Endothelial cell of umbilical vein (primary cell): ENCODE results near the gene TNFAIP8L1. TPM values are rescaled to one million over a fixed set of nuclear protein-coding genes. Genes with fewer than 3 reads are reported as not detected.

Experiments
- BruUV-seq: library from RNA; stranded (reverse); fragments of 400-500 nt; replicated peaks from 2 replicates; lab custom pipeline; 2021; lab: Mats Ljungman, UMichigan
- CTCF ChIA-PET: fragments of 300-600, 350-600 bp; sonication (Branson Sonifier 250); formaldehyde crosslinking; loops from one replicate; lab custom pipeline; 2021; ENCODE audit warnings: antibody characterized with exemption, inconsistent platforms; lab: Charles Lee
- POLR2A ChIA-PET: fragments of 300-600, 350-600 bp; sonication (Branson Sonifier 250); formaldehyde crosslinking; loops from one replicate; lab custom pipeline; 2021; ENCODE audit warnings: antibody characterized with exemption, inconsistent platforms; lab: Charles Lee
- DNase-seq: peaks from one replicate; pipeline ENCODE4 v3.0.0-alpha.2; 2011; ENCODE audit warnings: low read depth, low spot score
- FAIRE-seq: peaks from 2 replicates; lab custom pipeline; 2011; peaks lifted over from hg19 to GRCh38; lab: Jason Lieb, UNC
- H2AFZ ChIP-seq: 2 replicates; pipeline ENCODE4 v1.6.0; 2012; ENCODE audit warnings: low read depth, low read length, control low read depth, inconsistent platforms
- H3K27ac ChIP-seq: 2 replicates; pipeline ENCODE4 v1.5.1; 2011; ENCODE audit warnings: low read depth, mild to moderate bottlenecking, control low read depth, low read length, moderate library complexity; ENCODE audit not compliant: insufficient read depth
- H3K27me3 ChIP-seq, 2 experiments: 2 replicates each; pipeline versions ENCODE4 v1.6.0 to v1.6.1; 2011; ENCODE audit warnings: low read length in 2 of 2, mixed read lengths in 1 of 2; ENCODE audit not compliant: control insufficient read depth in 2 of 2, insufficient read depth in 2 of 2
- H3K36me3 ChIP-seq, 2 experiments: 2 replicates in 1 of 2; 3 replicates in 1 of 2; pipeline ENCODE4 v1.5.1; 2011; ENCODE audit warnings: low read length in 2 of 2, mild to moderate bottlenecking in 1 of 2, moderate library complexity in 1 of 2; ENCODE audit not compliant: control insufficient read depth in 2 of 2, insufficient read depth in 2 of 2; ENCODE audit errors: extremely low read depth in 1 of 2
- H3K4me1 ChIP-seq: 3 replicates; pipeline ENCODE4 v1.5.1; 2011; ENCODE audit warnings: mild to moderate bottlenecking, low read length; ENCODE audit not compliant: control insufficient read depth, insufficient read depth; ENCODE audit errors: extremely low read depth
- H3K4me2 ChIP-seq: 2 replicates; pipeline ENCODE4 v1.6.1; 2011; ENCODE audit warnings: low read length, control low read depth, mixed read lengths; ENCODE audit not compliant: insufficient read depth
- H3K4me3 ChIP-seq, 3 experiments: fragments of 200-600 bp in 1 of 3; sonication (generic), shearing (Covaris generic) in 1 of 3; replicated peaks in 1 of 3; 2 replicates each; pipeline ENCODE4 v1.5.1; 2011 to 2016; ENCODE audit warnings: control low read depth in 3 of 3, low read length in 3 of 3, mild to moderate bottlenecking in 2 of 3, inconsistent platforms in 1 of 3, low read depth in 1 of 3, moderate library complexity in 1 of 3; ENCODE audit not compliant: insufficient read depth in 1 of 3
- H3K79me2 ChIP-seq: 2 replicates; pipeline ENCODE4 v1.6.0; 2012; ENCODE audit warnings: low read length, inconsistent platforms; ENCODE audit not compliant: control insufficient read depth, insufficient read depth
- H3K9ac ChIP-seq: replicated peaks from 2 replicates; pipeline ENCODE3; 2011; ENCODE audit warnings: low read length, control low read depth; ENCODE audit not compliant: insufficient read depth; ENCODE audit errors: extremely low read depth
- H3K9me1 ChIP-seq: replicated peaks from 3 replicates; pipeline ENCODE4 v1.6.0; 2011; ENCODE audit warnings: mild to moderate bottlenecking, low read length; ENCODE audit not compliant: control insufficient read depth, insufficient read depth; ENCODE audit errors: extremely low read depth
- H3K9me3 ChIP-seq: replicated peaks from 2 replicates; pipeline ENCODE4 v1.5.1; 2012; ENCODE audit warnings: low read length, inconsistent platforms; ENCODE audit not compliant: control insufficient read depth, insufficient read depth
- H4K20me1 ChIP-seq: replicated peaks from 2 replicates; pipeline ENCODE3; 2011; ENCODE audit warnings: mild to moderate bottlenecking, low read length; ENCODE audit not compliant: control insufficient read depth, insufficient read depth; ENCODE audit errors: extremely low read depth
- CTCF ChIP-seq, 2 donors: IDR thresholded peaks; 1 replicate in 1 of 2; 2 replicates in 1 of 2; pipeline ENCODE4 v1.5.1; 2011; ENCODE audit warnings: low read length in 2 of 2, mild to moderate bottlenecking in 2 of 2, moderate library complexity in 2 of 2, control low read depth in 1 of 2, inconsistent platforms in 1 of 2, low read depth in 1 of 2; ENCODE audit not compliant: insufficient read depth in 1 of 2; ENCODE audit errors: extremely low read depth in 1 of 2
- FOS ChIP-seq: IDR thresholded peaks from 2 replicates; pipeline ENCODE4 v1.6.1; 2011; ENCODE audit warnings: mild to moderate bottlenecking, low read length, moderate library complexity, borderline replicate concordance; ENCODE audit not compliant: insufficient read depth
- GATA2 ChIP-seq: IDR thresholded peaks from 2 replicates; pipeline ENCODE4 v1.7.0; 2011; ENCODE audit warnings: low read depth, mild to moderate bottlenecking, moderate library complexity, mixed read lengths, low read length; ENCODE audit not compliant: insufficient read length, insufficient read depth
- JUN ChIP-seq: IDR thresholded peaks from 2 replicates; pipeline ENCODE4 v1.6.1; 2011; ENCODE audit warnings: borderline replicate concordance, low read depth; ENCODE audit not compliant: insufficient read length, insufficient read depth
- MAX ChIP-seq: IDR thresholded peaks from 2 replicates; pipeline ENCODE4 v1.6.1; 2011; ENCODE audit not compliant: insufficient read depth, insufficient read length
- MYC ChIP-seq: IDR thresholded peaks from one replicate; pipeline ENCODE4 v1.6.1; 2011; ENCODE audit warnings: mild to moderate bottlenecking, low read depth, low read length
- POLR2A ChIP-seq: IDR thresholded peaks from 2 replicates; pipeline ENCODE4 v1.6.1; 2012; ENCODE audit warnings: low read depth, mild to moderate bottlenecking, control low read depth, low read length
- POLR2AphosphoS5 ChIP-seq: IDR thresholded peaks from 2 replicates; pipeline ENCODE4 v1.6.1; 2012; ENCODE audit warnings: low read depth, mild to moderate bottlenecking, control low read depth, low read length, moderate library complexity; ENCODE audit not compliant: insufficient read depth
- dilution Hi-C: fragments of 300-500 bp; cut with MboI; formaldehyde crosslinking; loops from one replicate; pipeline ENCODE4 v1.15.0; 2019; ENCODE audit warnings: low sequenced_read_pairs; ENCODE audit not compliant: extremely low pct_ligation_motif_present
- intact Hi-C: fragments of 100-400 bp; cut with micrococcal nuclease; formaldehyde crosslinking; loops from one replicate; pipeline ENCODE4 v1.10.0; 2022
- polyA plus RNA-seq, 4 experiments: library from polyadenylated mRNA; depleted of rRNA in 3 of 4; stranded (reverse) in 3 of 4; unstranded in 1 of 4; fragments of >200 nt; gene quantifications; 2 replicates each; pipeline versions ENCODE4 v1.2.1 to v1.2.3, GENCODE V29; 2011 to 2012; ENCODE audit warnings: missing spikeins in 1 of 4
- total RNA-seq: library from RNA; stranded (reverse); gene quantifications from 2 replicates; pipeline ENCODE4 v1.2.3, GENCODE V29; 2021

Gene TNFAIP8L1
- total and polyA plus RNA-seq, 2 donors (not counting 3 experiments of a cell fraction or from before 2014, with no cell fraction given) = 40.0 to 56.1 TPM

GRCh38 chr19:4673726-4674125 lies 34.4 kb downstream of the TNFAIP8L1 start:
- Histone ChIP-seq H3K9ac (no peak overlapping the region), H3K9me1 (no peaks in the 10 kb centered on the region), H2AFZ (no peak overlapping the region), H3K27me3 (no peaks in the 10 kb centered on the region), H3K36me3 (peaks cover 2 to 12% of the 10 kb centered on the region in 2 experiments), H3K4me1 (peaks cover 12% of the 10 kb centered on the region), H3K27ac (no peak overlapping the region), H3K4me3 (no peak overlapping the region), H4K20me1 (no peaks in the 10 kb centered on the region), H3K79me2 (peaks cover 11% of the 10 kb centered on the region), H3K4me2 (no peak overlapping the region), H3K9me3 (no peaks in the 10 kb centered on the region)
- no TSS peak for BruUV-seq
- POLR2A ChIA-PET = no interaction called here
- CTCF ChIA-PET = no interaction called here
- TF ChIP-seq POLR2A (peak; percentile 30), CTCF (IDR thresholded peaks at IDR 0.05; ENCODE audit: extremely low read depth in 1 of 2, insufficient read depth in 1 of 2, low read depth in 1 of 2, low read length in 2 of 2) (no peak)
- DNase-seq (no peak), FAIRE-seq (no peak)
- dilution Hi-C loops = no loop called here
- intact Hi-C loops = loop anchor here (5.0 kb wide), 1 partner anchor 39 kb away; no protein-coding TSS in a partner anchor

DNA sequence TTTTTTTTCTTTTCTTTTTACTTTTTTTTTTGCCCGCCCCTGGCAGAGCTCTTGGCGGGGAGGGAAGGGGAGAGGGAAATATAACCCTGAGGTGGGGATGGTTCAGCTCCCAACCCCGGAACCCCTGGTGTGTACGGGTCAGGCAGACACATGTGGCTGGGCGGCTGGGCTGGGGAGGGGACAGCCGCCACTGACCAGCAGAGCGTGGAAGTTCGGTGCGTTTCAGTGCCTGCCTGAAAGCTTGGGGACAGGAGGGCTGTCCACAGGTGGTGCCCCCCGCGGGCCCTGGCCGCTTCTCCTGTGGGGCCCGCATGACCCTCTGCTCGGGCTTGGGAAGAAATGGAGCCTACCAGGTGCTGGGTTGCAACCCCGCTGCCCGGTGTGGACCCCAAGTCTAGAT lies 36.0 kb downstream of the TNFAIP8L1 start:
- dilution Hi-C loops = no loop called here
- BruUV-seq = TSS peak; percentile 82
- no peaks in the 10 kb centered on the region for H3K79me2 ChIP-seq
- H3K36me3 ChIP-seq = peaks cover 2 to 15% of the 10 kb centered on the region in 2 experiments
- H3K27me3 ChIP-seq = no peaks in the 10 kb centered on the region
- CTCF ChIA-PET = interaction anchor here (1.2 kb wide), 1 partner anchor 14 kb away, joined by 3 read pairs; no protein-coding TSS in a partner anchor
- no peak overlapping the region for H3K27ac ChIP-seq
- FAIRE-seq (no peak), DNase-seq (no peak)
- H3K9ac ChIP-seq = no peak overlapping the region
- peaks cover 8% of the 10 kb centered on the region for H3K4me1 ChIP-seq
- H3K9me3 ChIP-seq = no peaks in the 10 kb centered on the region
- no peak overlapping the region for H3K4me3 ChIP-seq
- no peaks in the 10 kb centered on the region for H4K20me1 ChIP-seq
- H3K9me1 ChIP-seq = no peaks in the 10 kb centered on the region
- no peak overlapping the region for H2AFZ ChIP-seq
- no peak for TF ChIP-seq GATA2
- TF ChIP-seq POLR2AphosphoS5 = no peak
- no peak for TF ChIP-seq FOS
- no peak for TF ChIP-seq CTCF (IDR thresholded peaks at IDR 0.05; ENCODE audit: extremely low read depth in 1 of 2, insufficient read depth in 1 of 2, low read depth in 1 of 2, low read length in 2 of 2)
- TF ChIP-seq MYC = no peak
- no peak for TF ChIP-seq JUN
- TF ChIP-seq MAX = no peak
- intact Hi-C loops = no loop called here
- no peak overlapping the region for H3K4me2 ChIP-seq
- POLR2A ChIA-PET = no interaction called here
